HG03103 (cell line): ENCODE measurements around the gene RPGRIP1.
"Not testable (repeated sequence)": the region's sequence is repeated elsewhere in the genome, so short reads cannot be mapped to it uniquely, and the experiment has no call there.

Experiments
- ATAC-seq: cut with Tn5 transposase; IDR thresholded peaks from one replicate; pipeline ENCODE4 v1.9.1; 2021; ENCODE audit warnings: low read depth; ENCODE audit not compliant: unreplicated experiment

RPGRIP1 gene

DNA sequence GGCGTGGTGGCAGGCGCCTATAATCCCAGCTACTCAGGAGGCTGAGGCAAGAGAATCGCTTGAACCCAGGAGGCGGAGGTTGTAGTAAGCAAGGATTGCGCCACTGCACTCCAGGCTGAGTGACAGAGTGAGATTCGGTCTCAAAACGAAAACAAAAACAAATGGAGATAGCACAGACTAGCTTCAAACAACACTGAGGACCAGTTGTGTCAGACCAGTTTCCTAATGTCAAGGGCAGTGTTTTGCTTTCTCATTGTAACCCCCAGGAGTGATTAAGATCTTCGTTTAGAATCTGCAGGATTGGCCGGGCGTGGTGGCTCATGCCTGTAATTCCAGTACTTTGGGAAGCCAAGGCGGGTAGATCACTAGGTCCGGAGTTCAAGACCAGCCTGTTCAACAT, 18.5 kb downstream of the RPGRIP1 start:
- ATAC-seq, result no peak

DNA sequence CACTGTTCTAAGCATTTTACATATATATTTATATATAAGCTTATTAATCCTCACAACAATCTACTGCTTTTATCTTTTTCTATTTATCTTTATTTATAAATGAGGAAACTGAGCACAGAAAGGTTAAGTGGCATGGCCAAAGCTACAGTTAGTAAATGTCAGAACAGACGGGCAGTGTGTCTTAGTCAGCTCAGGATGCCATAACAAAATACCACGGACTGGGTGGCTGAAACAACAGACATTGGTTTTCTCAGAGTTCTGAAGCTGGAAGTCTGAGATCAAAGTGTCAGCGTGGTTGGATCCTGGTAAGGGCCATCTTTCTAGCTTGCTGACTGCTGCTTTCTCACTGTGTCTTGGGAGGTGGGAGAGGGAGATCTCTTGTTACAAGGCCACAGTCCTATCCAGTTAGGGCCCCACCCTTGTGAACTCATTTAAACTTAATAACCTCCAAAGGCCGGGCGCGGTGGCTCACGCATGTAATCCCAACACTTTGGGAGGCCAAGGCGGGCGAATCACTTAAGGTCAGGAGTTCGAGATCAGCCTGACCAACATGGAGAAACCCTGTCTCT, 19.8 kb downstream of the RPGRIP1 start:
- ATAC-seq, result no peak

DNA sequence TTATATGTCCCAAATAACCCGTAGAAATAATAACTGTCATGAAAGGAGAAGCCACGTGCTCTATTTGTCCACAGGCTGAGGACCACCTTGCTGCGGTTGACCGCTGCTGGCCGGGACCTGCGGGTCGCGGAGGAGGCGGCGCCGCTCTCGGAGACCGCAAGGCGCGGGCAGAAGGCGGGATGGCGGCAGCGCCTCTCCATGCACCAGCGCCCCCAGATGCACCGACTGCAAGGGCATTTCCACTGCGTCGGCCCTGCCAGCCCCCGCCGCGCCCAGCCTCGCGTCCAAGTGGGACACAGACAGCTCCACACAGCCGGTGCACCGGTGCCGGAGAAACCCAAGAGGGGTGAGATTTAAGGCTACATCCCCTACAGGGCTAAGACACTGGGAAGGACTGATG, 21.0 kb downstream of the RPGRIP1 start:
- ATAC-seq, result no peak

DNA sequence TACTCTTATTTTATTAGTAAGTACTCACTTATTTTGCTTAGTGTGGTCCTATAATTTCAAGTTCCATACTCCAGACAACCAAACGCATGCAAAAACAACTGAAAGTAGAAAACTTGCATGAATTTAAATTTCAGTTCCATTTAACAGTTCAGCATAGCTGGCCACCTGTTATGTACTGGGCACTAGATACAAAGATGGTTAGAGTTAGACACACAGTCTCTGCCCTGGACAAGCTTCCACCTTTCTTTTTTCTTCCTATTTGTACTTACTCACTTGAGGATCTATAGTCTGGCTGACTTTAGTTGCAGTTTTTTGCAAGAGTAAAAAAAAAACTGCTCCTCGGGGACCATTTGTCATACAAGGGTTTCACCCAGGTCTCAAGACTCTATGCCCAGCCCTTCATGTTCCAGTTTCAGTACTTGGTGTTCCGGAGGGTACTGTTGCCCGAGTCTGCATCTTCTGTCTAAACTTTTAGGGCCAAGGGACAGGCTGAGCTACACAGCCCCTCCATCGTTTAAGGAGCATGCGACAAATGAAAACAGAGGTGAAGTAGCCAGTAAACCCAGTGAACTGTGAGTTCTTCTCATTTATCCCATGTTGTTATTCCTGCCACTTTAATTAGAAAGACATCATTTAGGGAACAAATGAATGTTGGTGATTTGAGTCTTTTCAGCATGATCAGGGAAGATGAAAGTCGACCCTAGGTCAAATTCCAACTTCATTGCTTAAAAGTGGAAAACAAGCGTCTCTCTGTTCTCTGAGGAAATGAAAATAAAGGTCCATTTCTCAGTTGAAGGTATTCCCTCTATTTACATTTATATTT, 22.3 kb downstream of the RPGRIP1 start:
- ATAC-seq, result no peak

DNA sequence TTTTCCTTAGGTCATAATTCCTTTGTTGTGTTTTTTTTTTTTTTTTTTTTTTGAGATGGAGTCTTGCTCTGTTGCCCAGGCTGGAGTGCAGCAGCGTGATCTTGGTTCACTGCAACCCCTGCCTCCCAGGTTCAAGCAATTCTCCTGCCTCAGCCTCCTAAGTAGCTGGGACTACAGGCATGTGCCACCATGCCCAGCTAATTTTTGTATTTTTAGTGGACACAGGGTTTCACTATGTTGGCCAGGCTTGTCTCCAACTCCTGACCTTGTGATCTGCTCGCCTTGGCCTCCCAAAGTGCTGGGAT, 22.9 kb downstream of the RPGRIP1 start:
- ATAC-seq, result not testable (repeated sequence)

DNA sequence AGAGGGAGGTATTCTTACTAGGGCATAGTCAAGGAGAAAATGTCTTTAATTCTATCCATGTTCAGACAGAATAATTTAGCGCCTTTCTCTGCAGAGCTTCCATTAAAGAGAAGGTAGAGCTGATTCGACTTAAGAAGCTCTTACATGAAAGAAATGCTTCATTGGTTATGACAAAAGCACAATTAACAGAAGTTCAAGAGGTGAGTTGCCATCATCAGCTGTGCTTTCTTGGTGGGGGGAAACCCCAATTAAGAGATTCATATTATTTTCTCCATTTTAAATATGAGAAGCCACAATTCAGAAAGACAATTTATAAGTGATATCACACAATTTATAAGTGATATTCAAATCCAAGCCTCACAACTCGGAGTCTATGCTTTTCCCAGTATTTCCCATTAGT, 27.8 kb downstream of the RPGRIP1 start:
- no peak for ATAC-seq

DNA sequence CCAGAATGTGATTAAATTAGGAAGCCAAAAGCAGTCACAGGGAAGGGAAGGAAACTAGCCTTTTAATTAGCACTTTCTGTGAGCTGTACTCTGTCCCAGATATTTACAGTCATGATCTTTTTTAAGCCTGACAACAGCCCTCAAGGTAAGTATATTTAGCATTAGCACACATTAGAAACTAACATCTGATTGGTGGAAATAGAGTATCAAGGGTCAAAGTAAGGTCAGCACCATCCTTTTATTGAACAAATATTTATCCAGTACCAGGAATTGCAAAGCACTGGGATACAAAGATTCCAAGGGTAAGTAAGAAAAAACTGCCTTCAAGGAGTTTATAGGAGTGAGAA, 28.2 kb downstream of the RPGRIP1 start:
- no peak for ATAC-seq

DNA sequence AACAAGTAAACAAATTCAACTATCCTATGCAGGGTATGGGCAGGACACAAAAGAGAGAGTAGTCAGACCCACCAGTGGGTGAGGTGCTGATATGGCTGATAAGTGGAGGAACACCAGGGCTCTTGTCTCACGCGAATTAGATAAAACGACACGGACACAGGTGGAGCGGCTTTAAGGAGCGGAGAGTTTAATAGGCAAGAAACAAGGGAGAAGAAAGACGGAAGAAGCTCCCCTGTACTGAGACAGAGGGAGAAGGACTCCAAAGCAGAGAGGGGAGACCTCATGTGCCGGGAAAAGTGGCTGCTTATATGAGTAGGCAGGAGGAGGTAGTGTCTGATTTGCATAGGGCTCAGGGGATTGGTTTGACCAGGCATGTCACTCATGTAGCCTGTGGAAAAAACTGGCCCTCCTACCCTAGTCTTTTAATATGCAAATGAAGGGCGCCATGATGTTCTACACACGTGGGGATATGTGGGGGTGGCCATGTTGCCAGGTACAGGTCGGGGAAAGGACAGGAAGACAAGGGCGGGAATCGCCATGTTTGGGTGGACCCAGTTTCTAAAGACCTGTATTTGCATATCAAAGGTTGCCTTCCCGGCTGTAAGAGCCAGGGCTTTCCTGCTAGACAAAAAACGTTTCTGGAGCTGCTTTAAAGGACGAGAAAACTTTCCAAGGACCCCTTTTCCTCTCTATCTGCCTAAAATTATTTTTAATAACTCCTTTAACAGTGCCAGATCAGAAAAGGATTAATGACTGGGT, 28.8 kb downstream of the RPGRIP1 start:
- peak; percentile 65 for ATAC-seq

DNA sequence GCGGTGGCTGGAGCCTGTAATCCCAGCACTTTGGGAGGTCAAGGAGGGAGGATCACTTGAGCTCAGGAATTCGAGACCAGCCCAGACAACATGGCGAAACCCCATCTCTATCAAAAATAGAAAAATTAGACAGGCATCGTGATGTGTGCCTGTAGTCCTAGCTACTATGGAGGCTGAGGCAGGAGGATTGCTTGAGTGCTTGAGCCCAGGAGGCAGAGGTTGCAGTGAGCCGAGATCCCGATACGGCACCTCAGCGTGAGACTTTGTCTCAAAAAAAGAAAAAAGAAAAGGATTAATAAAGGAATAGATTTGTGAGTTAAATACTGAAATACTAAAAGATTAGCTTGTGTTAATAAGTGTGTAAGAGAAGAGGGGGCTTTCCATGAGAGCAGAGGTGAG, 29.4 kb downstream of the RPGRIP1 start:
- no peak for ATAC-seq

DNA sequence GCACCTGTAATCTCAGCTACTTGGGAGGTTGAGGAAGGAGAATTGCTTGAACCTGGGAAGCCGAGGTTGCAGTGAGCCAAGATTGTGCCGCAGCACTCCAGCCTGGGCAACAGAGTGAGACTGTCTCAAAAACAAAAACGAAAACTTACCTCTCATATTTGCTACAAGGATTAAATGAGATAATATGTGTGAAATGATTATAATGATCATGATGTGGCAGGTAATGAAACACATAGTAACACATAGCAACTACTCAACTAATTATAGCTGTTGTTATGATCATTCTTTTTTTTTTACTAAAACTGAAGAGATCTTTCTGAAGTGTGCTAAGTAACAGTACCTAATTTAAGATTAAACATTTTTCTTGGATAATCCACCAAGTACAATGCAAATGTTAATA, 30.1 kb downstream of the RPGRIP1 start:
- no peak for ATAC-seq

DNA sequence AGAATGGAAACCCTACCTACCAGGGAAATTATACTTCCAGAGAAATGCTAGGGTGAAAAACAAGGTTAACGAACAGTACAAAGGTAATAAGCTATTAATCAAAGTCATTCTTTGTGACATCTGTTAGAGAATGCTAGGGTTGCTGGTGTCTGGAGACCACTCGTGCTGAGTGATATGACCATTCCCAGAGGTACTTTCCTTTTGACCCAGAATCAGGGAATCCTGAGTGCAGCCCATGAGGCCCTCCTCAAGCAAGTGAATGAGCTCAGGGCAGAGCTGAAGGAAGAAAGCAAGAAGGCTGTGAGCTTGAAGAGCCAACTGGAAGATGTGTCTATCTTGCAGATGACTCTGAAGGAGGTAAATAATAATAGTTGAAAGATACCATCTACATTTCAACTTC, 31.7 kb downstream of the RPGRIP1 start:
- no peak for ATAC-seq

DNA sequence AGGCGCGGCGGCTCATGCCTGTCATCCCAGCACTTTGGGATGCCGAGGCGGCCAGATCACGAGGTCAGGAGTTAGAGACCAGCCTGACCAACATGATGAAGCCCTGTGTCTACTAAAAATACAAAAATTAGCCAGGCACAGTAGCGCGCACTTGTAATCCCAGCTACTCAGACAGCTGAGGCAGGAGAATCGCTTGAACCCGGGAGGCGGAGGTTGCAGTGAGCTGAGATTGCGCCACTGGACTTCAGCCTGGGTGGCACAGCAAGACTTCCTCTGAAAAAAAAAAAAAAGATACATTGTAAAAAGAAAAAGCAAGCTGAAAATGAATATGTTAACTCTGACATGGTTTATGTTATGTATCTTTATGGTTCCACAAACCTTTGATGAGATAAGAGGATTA, 33.6 kb downstream of the RPGRIP1 start:
- no peak for ATAC-seq

DNA sequence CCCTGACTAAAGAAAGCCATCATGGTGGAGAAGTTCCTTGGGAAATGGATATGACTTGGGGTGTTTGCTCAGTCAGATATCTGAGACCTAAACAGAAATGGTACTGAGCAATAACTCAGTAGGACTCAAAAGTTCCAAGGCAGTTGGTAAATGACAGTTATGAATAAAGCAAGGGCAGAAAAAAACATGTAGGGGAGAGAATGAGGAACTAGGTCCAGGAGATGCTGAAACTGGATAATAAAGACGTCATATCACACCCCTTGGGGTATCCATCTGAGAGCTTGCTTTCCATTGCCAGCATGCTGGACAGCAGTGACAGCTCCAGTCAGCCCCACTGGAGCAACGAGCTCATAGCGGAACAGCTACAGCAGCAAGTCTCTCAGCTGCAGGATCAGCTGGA, 37.5 kb downstream of the RPGRIP1 start:
- no peak for ATAC-seq

DNA sequence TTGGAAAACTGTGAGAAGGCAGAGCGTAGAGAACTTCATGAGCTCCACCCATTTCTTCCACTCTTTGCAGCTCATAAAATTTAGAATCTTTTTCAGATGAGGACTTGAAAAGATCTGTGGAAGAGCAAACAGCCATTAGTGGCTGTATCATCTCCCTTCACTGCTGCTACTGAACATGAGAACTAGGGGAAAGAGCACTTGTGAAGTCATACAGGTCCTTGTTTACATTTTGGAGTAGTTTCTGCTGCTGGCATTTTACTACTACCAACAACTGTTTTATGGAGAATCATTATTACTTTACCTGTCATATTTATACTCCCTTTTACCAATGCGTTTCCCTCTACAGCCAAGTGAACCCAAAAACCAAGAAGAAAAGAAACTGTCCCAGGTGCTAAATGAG, 41.0 kb downstream of the RPGRIP1 start:
- no peak for ATAC-seq

DNA sequence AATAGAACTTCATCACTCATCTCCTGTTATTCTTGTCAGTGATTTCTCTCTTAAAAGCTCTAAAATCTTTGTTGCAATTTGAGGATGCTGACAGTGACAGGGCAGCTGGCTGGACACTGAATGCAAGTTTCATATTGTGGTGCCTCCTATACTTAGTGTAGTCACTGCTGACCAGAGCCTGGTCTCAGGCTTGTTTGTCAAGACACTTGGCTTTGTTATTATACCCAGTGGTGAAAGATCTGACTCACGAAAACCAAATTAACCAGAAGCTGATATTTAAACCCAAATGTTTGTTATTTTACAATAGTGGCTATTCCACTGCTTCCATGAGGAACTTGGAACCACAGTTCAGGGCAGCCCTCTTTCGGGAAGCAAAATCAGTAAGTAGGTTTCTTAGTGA, 42.8 kb downstream of the RPGRIP1 start:
- ATAC-seq, result no peak

DNA sequence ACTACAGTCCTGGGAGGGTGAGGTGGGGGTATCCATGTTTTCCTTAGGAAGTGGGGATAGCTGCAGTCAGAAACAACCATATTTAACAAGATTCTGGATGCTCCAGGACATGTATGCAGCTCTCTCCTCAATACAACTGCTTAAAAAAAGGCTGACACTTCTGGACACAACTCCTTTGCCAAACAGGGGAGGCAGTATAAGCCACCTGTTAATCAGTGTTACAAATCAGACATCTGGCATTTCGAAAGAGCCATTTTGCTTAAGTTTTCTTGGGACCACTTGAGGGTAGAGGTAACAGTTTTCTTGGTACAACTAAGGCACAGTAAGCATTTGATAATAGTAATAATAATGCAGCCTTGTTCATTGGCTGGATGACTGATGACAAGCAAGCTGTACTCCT, 47.1 kb downstream of the RPGRIP1 start:
- no peak for ATAC-seq
